Progenitor cell of endocrine pancreas (in vitro differentiated cells): Measurements from ENCODE around the gene RXRA. TPM values are rescaled to one million over a fixed set of nuclear protein-coding genes. Genes with fewer than 3 reads are reported as not detected.
A peak's percentile ranks its signal among the peaks of the same experiment; 100 is the strongest.

Source experiments
- DNase-seq: peaks from one replicate; pipeline ENCODE4 v3.0.0; 2021; ENCODE audit warnings: low spot score; ENCODE audit not compliant: unreplicated experiment
- H3K27ac Mint-ChIP-seq: 2 replicates; pipeline ENCODE4 v1.8.0; 2021; ENCODE audit warnings: mild to moderate bottlenecking, moderate library complexity, mixed read lengths
- H3K27me3 Mint-ChIP-seq: 2 replicates; pipeline ENCODE4 v1.8.0; 2021; ENCODE audit warnings: mixed read lengths
- H3K36me3 Mint-ChIP-seq: 2 replicates; pipeline ENCODE4 v1.8.0; 2022; ENCODE audit warnings: mixed read lengths; ENCODE audit not compliant: insufficient read depth
- H3K4me1 Mint-ChIP-seq: 2 replicates; pipeline ENCODE4 v1.8.0; 2021; ENCODE audit warnings: low read depth, mixed read lengths
- H3K4me3 Mint-ChIP-seq: 2 replicates; pipeline ENCODE4 v1.8.0; 2021; ENCODE audit warnings: low read depth, mild to moderate bottlenecking, moderate library complexity, mixed read lengths
- H3K9me3 Mint-ChIP-seq: 2 replicates; pipeline ENCODE4 v1.8.0; 2021; ENCODE audit warnings: low read depth, mixed read lengths
- total RNA-seq: library from RNA; stranded (reverse); gene quantifications from 2 replicates; pipeline ENCODE4 v1.2.1, GENCODE V29; 2021
- TF ChIP-seq, protein P1 (sequence below): fragments of 200-600 bp; sonication (generic); IDR thresholded peaks from one replicate; pipeline ENCODE4 v1.5.0; 2021; ENCODE audit warnings: antibody characterized with exemption, mild to moderate bottlenecking; ENCODE audit not compliant: unreplicated experiment

Gene RXRA
- total RNA-seq, 1 donor from 2014 or later, result 64.8 TPM

- no peaks in the 10 kb centered on the region for H3K9me3 Mint-ChIP-seq
- peaks cover 2% of the 10 kb centered on the region for H3K36me3 Mint-ChIP-seq
- DNase-seq, result no peak
- no peak overlapping the region for H3K4me3 Mint-ChIP-seq
- peaks cover 7% of the 10 kb centered on the region for H3K27me3 Mint-ChIP-seq
- TF ChIP-seq, protein P1, sequence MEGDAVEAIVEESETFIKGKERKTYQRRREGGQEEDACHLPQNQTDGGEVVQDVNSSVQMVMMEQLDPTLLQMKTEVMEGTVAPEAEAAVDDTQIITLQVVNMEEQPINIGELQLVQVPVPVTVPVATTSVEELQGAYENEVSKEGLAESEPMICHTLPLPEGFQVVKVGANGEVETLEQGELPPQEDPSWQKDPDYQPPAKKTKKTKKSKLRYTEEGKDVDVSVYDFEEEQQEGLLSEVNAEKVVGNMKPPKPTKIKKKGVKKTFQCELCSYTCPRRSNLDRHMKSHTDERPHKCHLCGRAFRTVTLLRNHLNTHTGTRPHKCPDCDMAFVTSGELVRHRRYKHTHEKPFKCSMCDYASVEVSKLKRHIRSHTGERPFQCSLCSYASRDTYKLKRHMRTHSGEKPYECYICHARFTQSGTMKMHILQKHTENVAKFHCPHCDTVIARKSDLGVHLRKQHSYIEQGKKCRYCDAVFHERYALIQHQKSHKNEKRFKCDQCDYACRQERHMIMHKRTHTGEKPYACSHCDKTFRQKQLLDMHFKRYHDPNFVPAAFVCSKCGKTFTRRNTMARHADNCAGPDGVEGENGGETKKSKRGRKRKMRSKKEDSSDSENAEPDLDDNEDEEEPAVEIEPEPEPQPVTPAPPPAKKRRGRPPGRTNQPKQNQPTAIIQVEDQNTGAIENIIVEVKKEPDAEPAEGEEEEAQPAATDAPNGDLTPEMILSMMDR, result no peak
- peak overlapping the region; percentile 80 for H3K27ac Mint-ChIP-seq
- H3K4me1 Mint-ChIP-seq, result peaks cover 2% of the 10 kb centered on the region
Measured at GRCh38 chr9:134440636-134441226, 114.5 kb downstream of the RXRA start.

DNA sequence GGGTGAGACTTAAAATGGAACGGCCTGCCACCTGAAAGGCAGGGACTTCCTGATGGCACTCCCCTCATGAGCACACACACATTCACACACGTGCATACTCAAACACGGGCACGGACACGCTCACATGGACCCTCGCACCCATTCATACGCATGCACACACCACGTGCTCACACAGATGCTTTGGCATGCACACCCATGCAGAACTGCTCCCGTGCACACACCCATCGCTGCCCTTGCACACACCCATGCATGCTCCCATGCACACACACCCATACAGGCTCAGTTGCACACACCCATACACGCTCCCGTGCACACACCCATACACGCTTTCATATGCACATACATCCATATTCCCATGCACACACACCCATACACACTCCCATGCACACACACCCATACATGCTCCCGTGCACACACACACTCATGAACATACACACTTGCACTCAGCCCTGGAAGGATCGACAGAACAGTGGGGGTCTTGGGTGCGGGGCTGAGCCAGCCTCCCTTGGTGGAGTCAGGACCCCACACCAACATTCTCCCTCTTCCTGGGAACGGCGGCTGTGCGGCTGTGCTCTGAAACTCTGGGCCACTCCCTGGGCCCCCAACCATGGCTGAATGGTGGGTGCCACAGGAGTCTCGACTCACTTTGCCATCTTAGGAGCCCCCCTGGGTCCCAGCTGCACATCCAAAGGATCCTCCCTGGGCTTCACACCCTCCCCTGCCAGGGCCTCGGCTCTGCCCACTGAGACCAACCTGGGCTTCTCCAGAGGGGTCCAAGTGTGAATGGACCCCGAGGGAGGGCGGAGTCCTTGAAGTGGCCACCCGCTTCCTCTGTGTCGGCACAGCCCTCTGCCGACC lies 115.2 kb downstream of the RXRA start:
- no peaks in the 10 kb centered on the region for H3K9me3 Mint-ChIP-seq
- H3K27ac Mint-ChIP-seq, result peak overlapping the region; percentile 80
- TF ChIP-seq, protein P1, result no peak
- peaks cover 7% of the 10 kb centered on the region for H3K27me3 Mint-ChIP-seq
- H3K4me3 Mint-ChIP-seq, result no peak overlapping the region
- H3K4me1 Mint-ChIP-seq, result no peaks in the 10 kb centered on the region
- DNase-seq, result no peak
- H3K36me3 Mint-ChIP-seq, result no peaks in the 10 kb centered on the region

DNA sequence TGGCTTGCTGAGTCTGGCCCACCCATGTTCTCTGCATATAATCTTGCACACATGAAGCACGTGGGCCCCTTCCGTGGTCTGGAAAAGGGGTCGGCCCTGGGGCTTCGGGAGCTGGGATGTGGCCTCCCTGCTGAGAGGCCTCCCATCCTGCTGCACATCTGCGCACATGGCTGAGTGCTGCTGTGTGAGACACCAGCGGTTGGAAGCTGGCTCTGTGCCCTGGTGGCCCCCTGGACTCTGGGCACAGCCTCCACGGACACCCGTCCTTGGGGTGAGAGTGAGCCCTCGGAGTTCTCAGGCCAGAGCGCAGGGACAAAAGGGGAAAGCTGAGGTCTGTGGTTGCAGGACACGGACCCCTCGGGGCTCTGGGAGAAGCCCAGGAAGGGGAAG lies 115.8 kb downstream of the RXRA start:
- Mint-ChIP-seq H3K4me3 (no peak overlapping the region), H3K4me1 (no peaks in the 10 kb centered on the region), H3K27me3 (peaks cover 7% of the 10 kb centered on the region), H3K27ac (no peak overlapping the region), H3K9me3 (no peaks in the 10 kb centered on the region), H3K36me3 (no peaks in the 10 kb centered on the region)
- TF ChIP-seq, protein P1, result no peak
- no peak for DNase-seq

- DNase-seq, result no peak
- Mint-ChIP-seq H3K36me3 (no peaks in the 10 kb centered on the region), H3K4me3 (no peak overlapping the region), H3K4me1 (no peaks in the 10 kb centered on the region), H3K9me3 (no peaks in the 10 kb centered on the region), H3K27me3 (peaks cover 7% of the 10 kb centered on the region), H3K27ac (no peak overlapping the region)
- TF ChIP-seq, protein P1, result no peak
Measured at GRCh38 chr9:134442486-134443173, 116.4 kb downstream of the RXRA start.
